ENCODE results near the gene CCDC178. TPM values are rescaled to one million over a fixed set of nuclear protein-coding genes. Genes with fewer than 3 reads are reported as not detected.
A peak's percentile ranks its signal among the peaks of the same experiment; 100 is the strongest.

The CCDC178 gene
- total and polyA plus RNA-seq, 2 donors from 2014 or later: 3.7 to 4.6 TPM

GRCh38 chr18:33128581-33128980, 311.9 kb downstream of the CCDC178 start:
- no peak overlapping the region for H3K4me3 ChIP-seq (ENCODE audit: low read length in 3 of 3)
- no peak overlapping the region for H3K9ac ChIP-seq (ENCODE audit: low read length in 3 of 3)
- FAIRE-seq (no peak), DNase-seq (no peak)
- H3K36me3 ChIP-seq (ENCODE audit: control insufficient read depth in 2 of 3, insufficient read depth in 3 of 3, low read length in 3 of 3): no peaks in the 10 kb centered on the region
- no peaks in the 10 kb centered on the region for H3K27me3 ChIP-seq (ENCODE audit: control insufficient read depth, insufficient read depth, low read length)
- no peaks in the 10 kb centered on the region for H3K4me1 ChIP-seq (ENCODE audit: control insufficient read depth in 2 of 3, insufficient read depth in 2 of 3, low read depth in 1 of 3, low read length in 3 of 3)
- H3K9me3 ChIP-seq (ENCODE audit: control insufficient read depth in 2 of 3, insufficient read depth in 1 of 3, low read length in 3 of 3): no peaks in the 10 kb centered on the region
- no peak for TF ChIP-seq CTCF (IDR thresholded peaks at IDR 0.05; ENCODE audit: borderline replicate concordance, extremely low read depth, insufficient read depth)
- intact Hi-C loops (cut with DNase I): no loop called here
- H3K27ac ChIP-seq (ENCODE audit: low read depth in 2 of 2, low read length in 2 of 2): no peak overlapping the region

GRCh38 chr18:33123862-33124518, 316.5 kb downstream of the CCDC178 start:
- H3K9ac ChIP-seq (ENCODE audit: low read length in 3 of 3): no peak overlapping the region
- FAIRE-seq (no peak), DNase-seq (peak in 4 of 5 donors; percentile 34 to 88 (median 66))
- H3K27ac ChIP-seq (ENCODE audit: low read depth in 2 of 2, low read length in 2 of 2): no peak overlapping the region
- no peaks in the 10 kb centered on the region for H3K9me3 ChIP-seq (ENCODE audit: control insufficient read depth in 2 of 3, insufficient read depth in 1 of 3, low read length in 3 of 3)
- H3K4me3 ChIP-seq (ENCODE audit: low read length in 3 of 3): peak overlapping the region in 1 of 3 donors; percentile 9
- no peak for TF ChIP-seq CTCF (IDR thresholded peaks at IDR 0.05; ENCODE audit: borderline replicate concordance, extremely low read depth, insufficient read depth)
- intact Hi-C loops (cut with DNase I): no loop called here
- H3K4me1 ChIP-seq (ENCODE audit: control insufficient read depth in 2 of 3, insufficient read depth in 2 of 3, low read depth in 1 of 3, low read length in 3 of 3): no peaks in the 10 kb centered on the region
- H3K36me3 ChIP-seq (ENCODE audit: control insufficient read depth in 2 of 3, insufficient read depth in 3 of 3, low read length in 3 of 3): no peaks in the 10 kb centered on the region
- H3K27me3 ChIP-seq (ENCODE audit: control insufficient read depth, insufficient read depth, low read length): no peaks in the 10 kb centered on the region

- no peak overlapping the region for H3K27ac ChIP-seq (ENCODE audit: low read depth in 2 of 2, low read length in 2 of 2)
- no peaks in the 10 kb centered on the region for H3K4me1 ChIP-seq (ENCODE audit: control insufficient read depth in 2 of 3, insufficient read depth in 2 of 3, low read depth in 1 of 3, low read length in 3 of 3)
- no peaks in the 10 kb centered on the region for H3K9me3 ChIP-seq (ENCODE audit: control insufficient read depth in 2 of 3, insufficient read depth in 1 of 3, low read length in 3 of 3)
- DNase-seq: peak in 4 of 5 donors; percentile 31 to 67 (median 34)
- TF ChIP-seq CTCF (IDR thresholded peaks at IDR 0.05; ENCODE audit: borderline replicate concordance, extremely low read depth, insufficient read depth): no peak
- FAIRE-seq: no peak
- intact Hi-C loops (cut with DNase I): no loop called here
- no peaks in the 10 kb centered on the region for H3K27me3 ChIP-seq (ENCODE audit: control insufficient read depth, insufficient read depth, low read length)
- no peak overlapping the region for H3K9ac ChIP-seq (ENCODE audit: low read length in 3 of 3)
- H3K4me3 ChIP-seq (ENCODE audit: low read length in 3 of 3): no peak overlapping the region
- no peaks in the 10 kb centered on the region for H3K36me3 ChIP-seq (ENCODE audit: control insufficient read depth in 2 of 3, insufficient read depth in 3 of 3, low read length in 3 of 3)
These were observed 324.1 kb downstream of the CCDC178 start for GRCh38 chr18:33116376-33116775.

- TF ChIP-seq CTCF (IDR thresholded peaks at IDR 0.05; ENCODE audit: borderline replicate concordance, extremely low read depth, insufficient read depth): no peak
- Histone ChIP-seq H3K27ac (ENCODE audit: low read depth in 2 of 2, low read length in 2 of 2) (no peak overlapping the region), H3K4me3 (ENCODE audit: low read length in 3 of 3) (no peak overlapping the region), H3K9me3 (ENCODE audit: control insufficient read depth in 2 of 3, insufficient read depth in 1 of 3, low read length in 3 of 3) (no peaks in the 10 kb centered on the region), H3K36me3 (ENCODE audit: control insufficient read depth in 2 of 3, insufficient read depth in 3 of 3, low read length in 3 of 3) (no peaks in the 10 kb centered on the region), H3K4me1 (ENCODE audit: control insufficient read depth in 2 of 3, insufficient read depth in 2 of 3, low read depth in 1 of 3, low read length in 3 of 3) (no peaks in the 10 kb centered on the region), H3K27me3 (ENCODE audit: control insufficient read depth, insufficient read depth, low read length) (no peaks in the 10 kb centered on the region), H3K9ac (ENCODE audit: low read length in 3 of 3) (no peak overlapping the region)
- DNase-seq (peak in 2 of 5 donors; percentile 33 to 53), FAIRE-seq (no peak)
- intact Hi-C loops (cut with DNase I): no loop called here
These were observed 324.6 kb downstream of the CCDC178 start for GRCh38 chr18:33115917-33116316.
